HEK293T (cell line): Measurements from ENCODE around the gene ROR1.

ENCODE experiments used
- ARNT ChIP-seq: fragments of 450-650 bp; IDR thresholded peaks from 2 replicates; pipeline ENCODE4 v1.6.1; 2017; ENCODE audit warnings: mild to moderate bottlenecking
- BHLHE40 ChIP-seq: fragments of 450-650 bp; IDR thresholded peaks from 2 replicates; pipeline ENCODE4 v1.6.1; 2016; ENCODE audit warnings: mild to moderate bottlenecking, moderate library complexity, borderline replicate concordance
- CTBP1 ChIP-seq: fragments of 450-650 bp; IDR thresholded peaks from 2 replicates; pipeline ENCODE4 v1.6.1; 2016; ENCODE audit warnings: borderline replicate concordance
- ELF4 ChIP-seq: fragments of 450-650 bp; IDR thresholded peaks from 2 replicates; pipeline ENCODE4 v1.6.1; 2017; ENCODE audit warnings: antibody characterized with exemption
- FOXA1 ChIP-seq: fragments of 450-650 bp; IDR thresholded peaks from 2 replicates; pipeline ENCODE4 v1.6.1; 2016; ENCODE audit warnings: mild to moderate bottlenecking
- LEF1 ChIP-seq: fragments of 450-650 bp; IDR thresholded peaks from 2 replicates; pipeline ENCODE4 v1.6.1; 2017; ENCODE audit warnings: mild to moderate bottlenecking, borderline replicate concordance
- PKNOX1 ChIP-seq: fragments of 450-650 bp; IDR thresholded peaks from 2 replicates; pipeline ENCODE4 v1.6.1; 2016
- TARDBP ChIP-seq: fragments of 450-650 bp; IDR thresholded peaks from 2 replicates; pipeline ENCODE4 v1.6.1; 2016

DNA sequence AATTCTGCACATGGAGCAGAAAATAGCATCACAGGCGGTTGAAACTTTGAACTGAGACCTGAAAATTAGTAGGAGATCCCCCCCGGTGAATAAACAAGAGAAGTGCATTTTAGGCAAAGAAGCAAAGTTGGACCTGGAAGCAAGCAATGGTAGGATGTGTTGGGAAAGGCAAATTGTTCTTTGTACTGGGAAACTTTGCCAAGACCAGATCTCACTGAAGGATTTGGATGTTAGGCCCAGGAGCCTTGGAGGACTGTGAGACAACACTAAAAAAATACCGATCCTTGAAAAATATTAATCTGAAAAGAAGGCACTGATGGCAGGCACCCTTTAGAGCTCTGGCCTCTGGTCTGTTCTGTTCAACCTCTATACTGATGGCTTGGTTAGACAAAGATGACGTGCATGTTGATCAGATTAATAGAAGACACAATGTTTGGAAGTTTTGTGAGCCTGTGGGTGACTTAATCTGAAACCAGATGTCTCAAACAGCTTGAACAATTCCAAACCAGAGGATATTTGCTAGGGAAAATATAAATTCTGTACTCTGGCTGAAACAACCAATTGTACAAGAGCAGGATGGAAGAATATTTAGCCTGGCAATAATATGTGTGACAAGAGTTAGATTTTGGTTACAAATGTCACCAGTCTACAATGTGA, 108.4 kb downstream of the ROR1 start:
- TF ChIP-seq ELF4, result no peak
- no peak for TF ChIP-seq CTBP1
- no peak for TF ChIP-seq TARDBP
- no peak for TF ChIP-seq ARNT
- TF ChIP-seq LEF1, result no peak
- TF ChIP-seq FOXA1, result no peak
- TF ChIP-seq BHLHE40, result no peak
- no peak for TF ChIP-seq PKNOX1
